SK-N-SH (cell line): Measurements from ENCODE around the gene THSD4.

ENCODE experiments used
- ELF1 ChIP-seq: IDR thresholded peaks from 2 replicates; pipeline ENCODE4 v1.4.0; 2012
- TF ChIP-seq, protein P1 (sequence below): IDR thresholded peaks from 2 replicates; pipeline ENCODE4 v1.6.1; 2012; ENCODE audit warnings: mild to moderate bottlenecking, low read depth, low read length, moderate library complexity
- TF ChIP-seq, protein P2 (sequence below): fragments of 200-600 bp; sonication (generic); IDR thresholded peaks from 2 replicates; pipeline ENCODE4 v1.6.1; 2017; ENCODE audit warnings: antibody characterized with exemption, mild to moderate bottlenecking, moderate library complexity

DNA sequence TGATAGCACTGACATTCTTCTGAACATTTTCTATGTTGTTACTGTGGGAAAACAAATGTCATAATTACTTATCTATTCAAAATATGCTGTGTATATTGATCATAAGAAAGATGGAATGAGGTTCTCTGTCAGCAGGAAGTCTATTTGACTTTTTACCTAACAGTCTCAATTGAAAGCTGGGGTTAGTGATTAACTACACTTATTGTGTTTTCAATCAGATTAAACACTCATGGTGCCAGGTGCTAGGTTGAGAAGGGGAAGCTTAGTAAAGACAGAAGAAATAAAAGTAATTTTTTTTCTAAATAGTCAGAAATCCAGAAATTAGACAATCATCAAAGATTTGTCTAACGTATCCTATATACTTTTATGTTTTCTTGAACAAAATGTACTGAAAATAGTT lies 414.1 kb downstream of the THSD4 start:
- TF ChIP-seq, protein P1, sequence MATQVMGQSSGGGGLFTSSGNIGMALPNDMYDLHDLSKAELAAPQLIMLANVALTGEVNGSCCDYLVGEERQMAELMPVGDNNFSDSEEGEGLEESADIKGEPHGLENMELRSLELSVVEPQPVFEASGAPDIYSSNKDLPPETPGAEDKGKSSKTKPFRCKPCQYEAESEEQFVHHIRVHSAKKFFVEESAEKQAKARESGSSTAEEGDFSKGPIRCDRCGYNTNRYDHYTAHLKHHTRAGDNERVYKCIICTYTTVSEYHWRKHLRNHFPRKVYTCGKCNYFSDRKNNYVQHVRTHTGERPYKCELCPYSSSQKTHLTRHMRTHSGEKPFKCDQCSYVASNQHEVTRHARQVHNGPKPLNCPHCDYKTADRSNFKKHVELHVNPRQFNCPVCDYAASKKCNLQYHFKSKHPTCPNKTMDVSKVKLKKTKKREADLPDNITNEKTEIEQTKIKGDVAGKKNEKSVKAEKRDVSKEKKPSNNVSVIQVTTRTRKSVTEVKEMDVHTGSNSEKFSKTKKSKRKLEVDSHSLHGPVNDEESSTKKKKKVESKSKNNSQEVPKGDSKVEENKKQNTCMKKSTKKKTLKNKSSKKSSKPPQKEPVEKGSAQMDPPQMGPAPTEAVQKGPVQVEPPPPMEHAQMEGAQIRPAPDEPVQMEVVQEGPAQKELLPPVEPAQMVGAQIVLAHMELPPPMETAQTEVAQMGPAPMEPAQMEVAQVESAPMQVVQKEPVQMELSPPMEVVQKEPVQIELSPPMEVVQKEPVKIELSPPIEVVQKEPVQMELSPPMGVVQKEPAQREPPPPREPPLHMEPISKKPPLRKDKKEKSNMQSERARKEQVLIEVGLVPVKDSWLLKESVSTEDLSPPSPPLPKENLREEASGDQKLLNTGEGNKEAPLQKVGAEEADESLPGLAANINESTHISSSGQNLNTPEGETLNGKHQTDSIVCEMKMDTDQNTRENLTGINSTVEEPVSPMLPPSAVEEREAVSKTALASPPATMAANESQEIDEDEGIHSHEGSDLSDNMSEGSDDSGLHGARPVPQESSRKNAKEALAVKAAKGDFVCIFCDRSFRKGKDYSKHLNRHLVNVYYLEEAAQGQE = no peak
- TF ChIP-seq, protein P2, sequence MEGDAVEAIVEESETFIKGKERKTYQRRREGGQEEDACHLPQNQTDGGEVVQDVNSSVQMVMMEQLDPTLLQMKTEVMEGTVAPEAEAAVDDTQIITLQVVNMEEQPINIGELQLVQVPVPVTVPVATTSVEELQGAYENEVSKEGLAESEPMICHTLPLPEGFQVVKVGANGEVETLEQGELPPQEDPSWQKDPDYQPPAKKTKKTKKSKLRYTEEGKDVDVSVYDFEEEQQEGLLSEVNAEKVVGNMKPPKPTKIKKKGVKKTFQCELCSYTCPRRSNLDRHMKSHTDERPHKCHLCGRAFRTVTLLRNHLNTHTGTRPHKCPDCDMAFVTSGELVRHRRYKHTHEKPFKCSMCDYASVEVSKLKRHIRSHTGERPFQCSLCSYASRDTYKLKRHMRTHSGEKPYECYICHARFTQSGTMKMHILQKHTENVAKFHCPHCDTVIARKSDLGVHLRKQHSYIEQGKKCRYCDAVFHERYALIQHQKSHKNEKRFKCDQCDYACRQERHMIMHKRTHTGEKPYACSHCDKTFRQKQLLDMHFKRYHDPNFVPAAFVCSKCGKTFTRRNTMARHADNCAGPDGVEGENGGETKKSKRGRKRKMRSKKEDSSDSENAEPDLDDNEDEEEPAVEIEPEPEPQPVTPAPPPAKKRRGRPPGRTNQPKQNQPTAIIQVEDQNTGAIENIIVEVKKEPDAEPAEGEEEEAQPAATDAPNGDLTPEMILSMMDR = no peak
- no peak for TF ChIP-seq ELF1
